ENCODE data around the gene LRRN3. TPM values are rescaled to one million over a fixed set of nuclear protein-coding genes. Genes with fewer than 3 reads are reported as not detected.

The LRRN3 gene
- polyA plus RNA-seq, 4 donors = 3.1 to 7.1 (median 4.2) TPM

DNA sequence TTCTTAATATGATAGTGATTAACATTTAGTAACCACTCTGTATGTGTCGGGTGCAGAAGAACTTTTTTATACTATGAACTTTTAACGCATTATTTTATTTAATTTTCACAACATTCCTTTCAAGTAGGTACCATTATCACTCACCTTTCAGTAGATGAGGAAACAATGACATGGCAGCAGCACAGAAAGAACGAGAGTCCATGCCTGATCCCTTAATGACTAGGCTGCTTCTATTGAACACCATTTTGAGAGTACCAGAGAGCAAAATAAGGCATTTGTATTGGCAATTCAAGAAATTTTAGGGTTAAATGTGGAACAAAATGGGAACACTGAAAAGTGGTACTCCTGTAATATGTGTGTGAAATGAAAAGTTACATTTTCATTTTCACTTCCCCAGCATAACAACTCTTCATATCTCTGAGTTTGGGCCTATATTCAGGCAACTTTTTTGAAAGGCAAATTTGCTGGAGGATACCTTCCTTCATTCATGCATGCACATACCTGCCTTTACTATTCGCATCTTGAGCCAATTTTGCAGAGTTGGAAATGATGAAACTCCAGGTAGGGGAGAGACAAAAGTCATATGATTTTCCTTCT lies 12.8 kb downstream of the LRRN3 start:
- DNase-seq (ENCODE audit: low read depth in 4 of 4, low spot score in 3 of 4) = no peak

GRCh38 chr7:111104710-111105109 lies 13.8 kb downstream of the LRRN3 start:
- no peak for DNase-seq (ENCODE audit: low read depth in 4 of 4, low spot score in 3 of 4)

- no peak for DNase-seq (ENCODE audit: low read depth in 4 of 4, low spot score in 3 of 4)
Observed at GRCh38 chr7:111105269-111105668, 14.3 kb downstream of the LRRN3 start.

DNA sequence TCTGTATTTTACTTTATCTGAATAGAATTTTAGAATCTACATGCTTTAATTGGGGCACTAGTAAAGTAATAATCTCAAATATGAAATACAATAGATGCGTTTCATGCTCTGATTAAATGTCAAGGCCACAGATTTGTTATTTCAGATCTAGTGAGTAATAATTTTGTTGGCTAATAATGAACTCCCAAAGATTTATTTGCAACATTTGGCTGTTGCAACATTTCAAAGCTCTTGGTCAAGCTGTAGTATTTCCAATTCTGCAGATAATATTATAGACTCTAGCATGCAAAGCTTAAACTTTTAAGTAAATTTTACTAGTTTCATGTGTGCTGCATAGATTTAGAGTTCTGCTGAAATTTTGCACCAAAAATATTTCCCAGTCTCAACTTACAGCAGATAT lies 16.7 kb downstream of the LRRN3 start:
- no peak for DNase-seq (ENCODE audit: low read depth in 4 of 4, low spot score in 3 of 4)

GRCh38 chr7:111108000-111108399 lies 17.1 kb downstream of the LRRN3 start:
- no peak for DNase-seq (ENCODE audit: low read depth in 4 of 4, low spot score in 3 of 4)

- no peak for DNase-seq (ENCODE audit: low read depth in 4 of 4, low spot score in 3 of 4)
Observed at GRCh38 chr7:111108496-111108895, 17.6 kb downstream of the LRRN3 start.

DNA sequence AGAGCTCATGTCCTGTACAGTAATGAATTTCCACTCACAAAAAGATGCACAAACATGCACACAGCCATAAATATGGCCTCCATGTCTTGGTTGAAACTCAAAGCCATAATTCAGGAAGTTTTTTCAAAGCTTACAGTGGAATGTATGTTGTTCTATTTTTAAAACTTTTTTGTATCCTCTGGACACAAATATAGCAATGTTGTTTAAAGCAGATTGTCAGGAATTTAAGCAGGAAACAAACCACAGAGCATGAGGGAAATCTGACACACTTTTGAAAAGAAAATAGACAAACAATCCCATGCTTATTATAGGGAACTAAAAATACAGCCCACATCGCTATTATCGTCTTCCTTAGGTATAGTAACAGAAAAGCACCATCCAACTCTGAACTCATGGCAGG lies 21.5 kb downstream of the LRRN3 start:
- DNase-seq (ENCODE audit: low read depth in 4 of 4, low spot score in 3 of 4) = no peak

GRCh38 chr7:111113263-111114017 lies 22.5 kb downstream of the LRRN3 start:
- no peak for DNase-seq (ENCODE audit: low read depth in 4 of 4, low spot score in 3 of 4)

GRCh38 chr7:111115966-111116365 lies 25.0 kb downstream of the LRRN3 start:
- no peak for DNase-seq (ENCODE audit: low read depth in 4 of 4, low spot score in 3 of 4)

DNA sequence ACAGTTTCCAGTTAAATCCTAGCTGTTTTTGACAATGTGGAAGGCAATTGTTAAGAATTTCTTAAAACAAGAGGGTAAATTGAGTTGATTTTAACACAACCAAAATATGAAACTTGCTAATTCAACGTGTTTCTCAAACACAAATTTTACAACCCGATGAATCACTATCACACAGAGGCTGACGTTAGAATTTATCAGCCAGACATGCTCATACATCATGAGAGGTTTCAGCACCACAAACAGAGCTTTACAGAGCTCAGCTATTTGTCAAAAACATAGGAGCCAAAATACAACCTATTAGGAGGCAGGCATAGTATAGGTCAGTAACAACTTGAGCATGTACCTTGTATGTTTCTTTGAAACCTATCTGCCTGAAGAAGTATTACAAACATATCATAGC lies 36.1 kb downstream of the LRRN3 start:
- DNase-seq (ENCODE audit: low read depth in 4 of 4, low spot score in 3 of 4) = no peak

- DNase-seq (ENCODE audit: low read depth in 4 of 4, low spot score in 3 of 4) = no peak
Observed at GRCh38 chr7:111129435-111129834, 38.5 kb downstream of the LRRN3 start.

DNA sequence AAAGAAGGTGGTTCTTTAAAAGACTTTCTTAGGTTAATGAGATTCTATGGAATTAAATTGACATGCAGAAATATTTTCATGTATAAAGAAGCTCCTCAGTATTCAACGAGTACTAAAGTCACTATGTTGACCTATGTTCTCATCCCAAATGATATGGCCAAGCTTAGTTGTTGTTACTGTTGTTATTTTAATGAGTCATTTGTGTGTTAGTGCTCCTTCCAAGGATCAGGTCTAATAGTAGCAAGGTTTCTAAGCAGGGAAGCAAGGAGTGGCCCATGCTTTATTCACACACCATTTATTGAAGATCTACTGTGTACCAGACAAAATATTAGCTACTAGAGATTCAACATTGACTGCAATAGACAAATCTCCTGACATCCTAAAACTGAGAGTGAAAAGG lies 41.9 kb downstream of the LRRN3 start:
- no peak for DNase-seq (ENCODE audit: low read depth in 4 of 4, low spot score in 3 of 4)

DNA sequence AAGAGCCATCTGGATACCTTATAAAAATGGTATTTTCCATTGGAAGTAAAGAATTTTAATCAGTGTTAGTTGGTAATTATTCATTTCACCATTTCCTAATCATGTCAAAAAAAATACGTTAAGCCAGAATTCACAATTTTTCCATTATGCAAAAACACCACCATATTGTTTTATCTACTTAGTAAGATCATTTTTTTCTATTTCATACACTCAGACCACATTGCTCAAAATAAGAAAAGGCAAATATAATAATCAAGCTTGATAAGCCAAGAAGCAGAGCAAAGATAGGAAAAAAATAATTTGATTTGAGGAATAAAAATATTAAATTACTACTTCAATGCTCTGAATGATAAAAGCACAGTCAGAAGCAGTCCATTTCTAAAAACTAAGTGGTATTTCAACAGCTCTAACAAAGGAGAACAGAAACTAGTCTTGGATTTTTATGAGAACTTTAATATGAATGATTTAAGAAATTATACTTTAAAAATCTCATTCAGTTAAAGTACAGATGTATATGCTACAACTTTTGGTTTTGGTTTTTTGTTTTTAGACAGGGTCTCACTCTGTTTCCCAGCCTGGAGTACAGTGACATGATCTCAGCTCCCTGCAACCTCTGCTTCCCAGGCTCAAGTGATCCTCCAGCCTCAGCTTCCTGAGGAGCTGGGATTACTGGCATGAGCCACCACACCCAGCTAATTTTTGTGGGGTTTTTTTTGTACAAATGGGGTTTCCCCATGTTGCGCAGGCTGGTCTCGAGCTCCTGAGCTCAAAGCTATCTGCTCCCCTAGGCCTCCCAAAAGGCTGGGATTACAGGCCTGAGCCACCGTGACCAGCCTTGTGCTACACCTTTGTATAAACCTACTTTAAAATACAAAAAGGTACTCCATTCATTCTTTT lies 46.6 kb downstream of the LRRN3 start:
- no peak for DNase-seq (ENCODE audit: low read depth in 4 of 4, low spot score in 3 of 4)

GRCh38 chr7:111138193-111138569 lies 47.3 kb downstream of the LRRN3 start:
- DNase-seq (ENCODE audit: low read depth in 4 of 4, low spot score in 3 of 4) = peak in 2 of 4 donors; percentile 8 to 12

GRCh38 chr7:111138586-111138985 lies 47.7 kb downstream of the LRRN3 start:
- DNase-seq (ENCODE audit: low read depth in 4 of 4, low spot score in 3 of 4) = no peak

- no peak for DNase-seq (ENCODE audit: low read depth in 4 of 4, low spot score in 3 of 4)
Observed at GRCh38 chr7:111140091-111140865, 49.4 kb downstream of the LRRN3 start.

DNA sequence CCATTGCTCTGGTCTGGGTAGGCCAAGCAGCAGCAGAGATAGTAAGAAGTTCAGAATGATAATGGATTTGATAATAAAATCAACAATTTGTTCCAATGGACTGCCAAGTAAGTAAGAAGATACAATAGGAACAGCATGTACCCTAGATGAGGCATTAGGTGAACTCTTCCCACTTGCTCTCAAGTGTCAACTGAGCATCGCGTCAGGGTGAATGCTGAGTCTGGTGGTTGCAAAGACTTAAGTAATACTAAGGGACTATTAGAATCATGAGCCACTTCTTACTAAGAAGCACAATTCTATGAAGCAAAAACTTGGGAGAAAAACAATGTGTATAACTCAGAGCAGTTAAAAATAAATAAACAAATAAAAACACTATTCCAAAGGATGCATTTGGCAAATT lies 54.5 kb downstream of the LRRN3 start:
- no peak for DNase-seq (ENCODE audit: low read depth in 4 of 4, low spot score in 3 of 4)

DNA sequence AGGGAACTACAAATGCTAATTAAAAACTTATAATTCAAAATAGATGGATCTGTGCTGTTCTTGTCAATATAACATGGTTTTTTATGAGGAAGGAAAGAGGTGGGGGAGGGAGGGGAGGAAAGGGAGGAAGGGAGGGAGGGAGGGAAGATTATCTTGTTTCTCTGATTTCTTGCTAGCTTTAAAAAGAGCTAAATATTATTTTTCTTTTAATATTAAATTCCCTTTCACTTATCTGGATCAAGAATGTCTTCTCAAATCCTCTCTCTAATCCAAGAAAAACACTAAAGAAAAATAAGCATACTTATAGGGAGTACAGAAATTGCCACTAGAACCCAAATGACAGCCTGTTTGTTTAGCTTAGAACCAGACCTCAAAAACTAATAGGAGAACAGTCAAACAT lies 55.2 kb downstream of the LRRN3 start:
- no peak for DNase-seq (ENCODE audit: low read depth in 4 of 4, low spot score in 3 of 4)

DNA sequence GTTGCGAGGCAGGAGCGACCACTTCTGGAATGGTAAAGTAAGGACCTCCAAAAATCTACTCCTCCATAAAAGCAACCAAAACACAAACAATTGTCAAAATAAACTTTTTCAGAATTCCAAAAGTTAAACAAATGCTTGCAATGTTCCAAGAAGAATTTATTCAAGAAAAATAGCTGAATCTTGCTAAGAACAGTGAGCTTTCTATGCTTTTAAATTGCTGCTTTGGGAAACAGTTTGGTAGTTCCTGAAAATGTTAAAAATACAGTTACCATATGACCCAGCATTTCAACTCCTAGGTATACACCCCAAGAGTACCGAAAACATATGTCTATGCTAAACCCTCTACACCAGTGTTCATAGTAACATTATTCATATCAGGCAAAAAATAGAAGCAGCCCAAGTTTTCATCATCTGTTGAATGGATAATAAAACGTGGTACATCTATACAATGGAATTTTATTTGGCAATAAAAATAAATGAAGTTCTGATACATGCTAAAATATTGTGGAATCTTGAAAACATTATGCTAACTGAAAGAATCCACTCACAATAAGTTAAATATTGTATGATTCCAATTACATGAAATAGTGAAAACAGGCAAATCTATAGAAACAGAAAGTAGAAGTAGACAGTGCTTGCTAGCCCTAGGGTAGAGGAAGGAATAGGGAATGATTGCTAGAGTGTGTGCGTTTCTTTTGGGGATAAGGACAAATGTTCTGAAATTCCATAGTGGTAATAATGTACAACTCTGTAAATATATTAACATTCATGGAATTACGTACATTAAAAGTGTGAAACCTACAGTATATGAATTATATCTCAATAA lies 57.0 kb downstream of the LRRN3 start:
- no peak for DNase-seq (ENCODE audit: low read depth in 4 of 4, low spot score in 3 of 4)

- no peak for DNase-seq (ENCODE audit: low read depth in 4 of 4, low spot score in 3 of 4)
Observed at GRCh38 chr7:111150709-111151108, 59.8 kb downstream of the LRRN3 start.
